ENCODE results near the gene ITGB4.

Gene ITGB4

GRCh38 chr17:75731716-75732498, 10.6 kb downstream of the ITGB4 start:
- DNase-seq (ENCODE audit: low spot score) = no peak

GRCh38 chr17:75733471-75733870, 12.2 kb downstream of the ITGB4 start:
- no peak for DNase-seq (ENCODE audit: low spot score)

- DNase-seq (ENCODE audit: low spot score) = no peak
Measured at GRCh38 chr17:75734674-75735294, 13.5 kb downstream of the ITGB4 start.

- DNase-seq (ENCODE audit: low spot score) = no peak
Measured at GRCh38 chr17:75736173-75736835, 15.0 kb downstream of the ITGB4 start.

- DNase-seq (ENCODE audit: low spot score) = no peak
Measured at GRCh38 chr17:75737133-75737962, 16.1 kb downstream of the ITGB4 start.

- no peak for DNase-seq (ENCODE audit: low spot score)
Measured at GRCh38 chr17:75738218-75738802, 17.1 kb downstream of the ITGB4 start.

GRCh38 chr17:75739174-75739573, 17.9 kb downstream of the ITGB4 start:
- DNase-seq (ENCODE audit: low spot score) = no peak

- DNase-seq (ENCODE audit: low spot score) = no peak
Measured at GRCh38 chr17:75739801-75740200, 18.5 kb downstream of the ITGB4 start.

GRCh38 chr17:75740215-75740614, 19.0 kb downstream of the ITGB4 start:
- DNase-seq (ENCODE audit: low spot score) = no peak

GRCh38 chr17:75740631-75741077, 19.4 kb downstream of the ITGB4 start:
- no peak for DNase-seq (ENCODE audit: low spot score)

GRCh38 chr17:75742337-75742736, 21.1 kb downstream of the ITGB4 start:
- DNase-seq (ENCODE audit: low spot score) = no peak

GRCh38 chr17:75743625-75744206, 22.5 kb downstream of the ITGB4 start:
- no peak for DNase-seq (ENCODE audit: low spot score)

GRCh38 chr17:75748706-75749105, 27.4 kb downstream of the ITGB4 start:
- no peak for DNase-seq (ENCODE audit: low spot score)

GRCh38 chr17:75749545-75750389, 28.5 kb downstream of the ITGB4 start:
- peak; percentile 89 for DNase-seq (ENCODE audit: low spot score)

- DNase-seq (ENCODE audit: low spot score) = no peak
Measured at GRCh38 chr17:75750661-75751423, 29.6 kb downstream of the ITGB4 start.

GRCh38 chr17:75751676-75752404, 30.6 kb downstream of the ITGB4 start:
- no peak for DNase-seq (ENCODE audit: low spot score)

GRCh38 chr17:75752405-75752709, 31.1 kb downstream of the ITGB4 start:
- no peak for DNase-seq (ENCODE audit: low spot score)

- DNase-seq (ENCODE audit: low spot score) = peak; percentile 69
Measured at GRCh38 chr17:75752802-75753513, 31.7 kb downstream of the ITGB4 start.
